Measurements from ENCODE around the gene CLDN1. TPM values are rescaled to one million over a fixed set of nuclear protein-coding genes. Genes with fewer than 3 reads are reported as not detected.
"Not testable (repeated sequence)": the region's sequence is repeated elsewhere in the genome, so short reads cannot be mapped to it uniquely, and the experiment has no call there.

The CLDN1 gene
- total RNA-seq, 1 experiment from 2014 or later = 0.42 TPM

DNA sequence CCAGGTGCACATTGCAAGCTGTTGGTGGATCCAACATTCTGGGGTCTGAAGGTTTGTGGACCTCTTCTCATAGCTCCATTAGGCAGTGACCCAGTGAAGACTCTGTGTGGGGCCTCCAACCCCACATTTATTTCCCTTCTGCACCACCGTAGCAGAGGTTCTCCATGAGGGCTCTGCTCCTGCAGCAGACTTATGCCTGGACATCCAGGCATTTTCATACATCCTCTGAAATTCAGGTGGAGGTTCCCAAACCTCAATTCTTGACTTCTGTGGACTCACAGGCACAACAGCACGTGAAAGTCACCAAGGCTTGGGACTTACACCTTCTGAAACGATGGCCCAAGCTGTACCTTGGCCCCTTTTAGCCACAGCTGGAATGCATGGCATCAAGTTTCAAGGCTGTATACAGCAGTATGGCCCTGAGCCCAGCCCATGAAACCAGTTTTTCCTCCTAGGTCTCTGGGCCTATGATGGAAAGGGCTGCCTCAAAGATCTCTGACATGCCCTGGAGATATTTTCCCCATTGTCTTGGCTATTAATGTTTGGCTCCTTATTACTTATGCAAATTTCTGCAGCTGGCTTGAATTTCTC, 30.2 kb downstream of the CLDN1 start:
- H3K27ac ChIP-seq = no peak overlapping the region
- no peaks in the 10 kb centered on the region for H3K9me3 ChIP-seq (replicated peaks)
- H3K27me3 ChIP-seq = no peaks in the 10 kb centered on the region
- H3K4me3 ChIP-seq = no peak overlapping the region
- H3K4me1 ChIP-seq = no peaks in the 10 kb centered on the region
- no peaks in the 10 kb centered on the region for H3K36me3 ChIP-seq
- no peak for DNase-seq

DNA sequence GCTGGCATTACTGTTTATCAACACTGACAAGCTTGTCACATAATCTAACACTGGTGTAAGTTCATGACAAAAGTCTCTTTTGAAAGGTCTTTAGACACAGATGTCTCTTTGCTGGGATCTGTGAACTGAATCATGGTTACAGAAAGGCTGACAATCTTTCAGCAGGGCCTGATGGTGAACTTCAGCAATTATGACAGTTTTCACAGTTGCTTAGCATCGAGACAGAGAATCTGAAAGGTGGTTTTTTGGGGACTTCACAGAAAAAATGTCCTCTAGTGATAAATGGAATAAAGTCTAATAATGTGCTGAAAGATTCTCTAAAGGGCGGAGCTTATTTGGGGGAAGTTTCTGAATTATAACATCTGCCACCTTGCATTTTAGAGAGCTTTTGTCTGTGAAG, 32.3 kb downstream of the CLDN1 start:
- no peak for DNase-seq
- Histone ChIP-seq H3K27me3 (no peaks in the 10 kb centered on the region), H3K4me1 (no peaks in the 10 kb centered on the region), H3K9me3 (replicated peaks) (no peaks in the 10 kb centered on the region), H3K4me3 (no peak overlapping the region), H3K27ac (no peak overlapping the region), H3K36me3 (no peaks in the 10 kb centered on the region)

DNA sequence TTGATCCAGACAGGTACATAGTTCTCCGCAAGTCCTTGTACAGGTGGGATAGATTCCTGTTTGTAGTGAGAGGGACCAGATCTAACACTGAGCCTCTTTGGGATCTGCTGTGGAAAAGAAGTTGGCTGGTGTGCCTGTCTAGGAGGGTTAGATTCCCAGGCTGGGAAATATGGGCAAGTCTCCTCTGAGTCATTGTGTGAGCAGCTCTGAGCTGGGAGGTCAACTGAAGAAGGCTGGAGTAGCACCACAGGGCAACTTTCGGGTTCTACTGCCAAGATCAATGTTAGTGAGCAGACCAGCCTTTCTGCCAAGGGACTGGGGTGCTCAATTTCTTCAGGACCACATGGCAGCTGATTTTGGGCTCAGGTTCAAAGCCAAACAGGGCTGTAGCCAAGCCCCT, 33.4 kb downstream of the CLDN1 start:
- no peaks in the 10 kb centered on the region for H3K4me1 ChIP-seq
- no peaks in the 10 kb centered on the region for H3K9me3 ChIP-seq (replicated peaks)
- H3K27ac ChIP-seq = no peak overlapping the region
- no peaks in the 10 kb centered on the region for H3K27me3 ChIP-seq
- no peaks in the 10 kb centered on the region for H3K36me3 ChIP-seq
- no peak overlapping the region for H3K4me3 ChIP-seq
- DNase-seq = no peak

GRCh38 chr3:190286014-190286413, 36.2 kb downstream of the CLDN1 start:
- no peaks in the 10 kb centered on the region for H3K4me1 ChIP-seq
- no peak overlapping the region for H3K27ac ChIP-seq
- H3K27me3 ChIP-seq = no peaks in the 10 kb centered on the region
- no peaks in the 10 kb centered on the region for H3K9me3 ChIP-seq (replicated peaks)
- H3K36me3 ChIP-seq = no peaks in the 10 kb centered on the region
- H3K4me3 ChIP-seq = no peak overlapping the region
- DNase-seq = no peak

DNA sequence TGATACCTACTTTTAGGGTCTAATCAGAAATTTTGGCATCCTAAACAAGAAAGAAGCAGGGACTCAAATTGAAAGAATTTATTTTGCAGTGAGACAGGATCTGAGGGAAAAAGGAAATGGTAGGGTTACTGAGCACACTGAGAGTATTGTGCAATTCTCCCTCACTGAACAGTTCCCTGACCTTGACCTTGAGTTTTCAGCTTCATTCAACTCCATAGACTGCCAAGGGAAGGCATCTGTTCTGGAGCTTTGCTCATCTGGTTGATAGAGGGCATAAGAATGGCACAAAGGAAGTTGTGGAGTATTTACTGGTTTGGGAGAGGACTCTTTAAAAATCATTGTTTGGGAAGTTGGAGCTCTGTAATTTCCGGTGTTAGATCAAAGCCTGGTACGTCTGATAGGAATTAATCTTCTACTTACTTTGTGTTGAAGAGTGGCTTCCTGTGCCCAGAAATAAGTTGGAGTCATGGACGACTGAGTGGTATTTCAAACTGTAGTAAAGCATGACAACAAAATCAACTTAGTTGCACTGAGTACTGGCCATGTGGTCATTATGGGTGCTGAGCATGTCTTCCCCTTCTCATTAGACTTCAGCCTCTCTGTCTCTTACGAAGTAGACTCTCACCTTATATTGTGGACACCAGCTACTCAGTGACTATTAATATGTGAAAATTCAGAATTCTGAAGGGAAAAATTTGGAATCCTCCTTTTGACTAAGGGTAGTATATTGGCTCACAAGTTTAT, 40.8 kb downstream of the CLDN1 start:
- DNase-seq = no peak
- no peak overlapping the region for H3K4me3 ChIP-seq
- no peaks in the 10 kb centered on the region for H3K9me3 ChIP-seq (replicated peaks)
- no peaks in the 10 kb centered on the region for H3K36me3 ChIP-seq
- H3K27me3 ChIP-seq = no peaks in the 10 kb centered on the region
- H3K4me1 ChIP-seq = no peaks in the 10 kb centered on the region
- H3K27ac ChIP-seq = no peak overlapping the region

- DNase-seq = no peak
- Histone ChIP-seq H3K4me3 (no peak overlapping the region), H3K27me3 (no peaks in the 10 kb centered on the region), H3K27ac (no peak overlapping the region), H3K4me1 (no peaks in the 10 kb centered on the region), H3K9me3 (replicated peaks) (no peaks in the 10 kb centered on the region), H3K36me3 (no peaks in the 10 kb centered on the region)
Observed at GRCh38 chr3:190279690-190280089, 42.6 kb downstream of the CLDN1 start.

GRCh38 chr3:190272747-190273146, 49.5 kb downstream of the CLDN1 start:
- Histone ChIP-seq H3K4me3 (no peak overlapping the region), H3K9me3 (replicated peaks) (no peaks in the 10 kb centered on the region), H3K4me1 (no peaks in the 10 kb centered on the region), H3K27ac (no peak overlapping the region), H3K36me3 (no peaks in the 10 kb centered on the region), H3K27me3 (no peaks in the 10 kb centered on the region)
- DNase-seq = no peak

DNA sequence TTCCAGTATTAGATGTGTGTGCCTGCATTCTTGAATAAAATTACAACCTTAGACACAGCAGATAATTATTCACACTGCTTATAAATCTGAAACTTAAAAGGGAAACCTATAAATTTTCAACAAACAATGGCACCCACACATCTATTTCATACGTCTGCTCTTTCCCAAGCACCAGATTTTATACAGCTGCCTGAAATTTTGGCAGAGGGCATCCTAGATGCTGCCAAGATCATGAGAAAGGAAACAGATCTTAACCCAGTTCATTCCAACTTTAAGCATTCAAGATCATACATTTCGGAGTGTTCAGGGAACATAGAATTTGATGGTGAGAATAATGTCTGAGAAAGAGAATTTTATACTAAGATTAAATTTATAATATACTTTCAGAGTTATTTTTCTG, 53.1 kb downstream of the CLDN1 start:
- DNase-seq = no peak

GRCh38 chr3:190267464-190267863, 54.8 kb downstream of the CLDN1 start:
- H3K27ac ChIP-seq; H3K4me3 ChIP-seq; H3K4me1 ChIP-seq; H3K36me3 ChIP-seq; H3K9me3 ChIP-seq (replicated peaks); H3K27me3 ChIP-seq; DNase-seq: not testable (repeated sequence)

More for the DNA sequence above, 53.1 kb downstream of the CLDN1 start:
- H3K4me3 ChIP-seq = no peak overlapping the region
- H3K27me3 ChIP-seq = no peaks in the 10 kb centered on the region
- H3K4me1 ChIP-seq = no peaks in the 10 kb centered on the region
- no peaks in the 10 kb centered on the region for H3K9me3 ChIP-seq (replicated peaks)
- no peaks in the 10 kb centered on the region for H3K36me3 ChIP-seq
- no peak overlapping the region for H3K27ac ChIP-seq

- no peak overlapping the region for H3K4me3 ChIP-seq
- peaks cover 8% of the 10 kb centered on the region for H3K4me1 ChIP-seq
- no peaks in the 10 kb centered on the region for H3K9me3 ChIP-seq (replicated peaks)
- no peaks in the 10 kb centered on the region for H3K36me3 ChIP-seq
- DNase-seq = no peak
- no peak overlapping the region for H3K27ac ChIP-seq
- H3K27me3 ChIP-seq = no peaks in the 10 kb centered on the region
Observed at GRCh38 chr3:190266913-190267290, 55.3 kb downstream of the CLDN1 start.

DNA sequence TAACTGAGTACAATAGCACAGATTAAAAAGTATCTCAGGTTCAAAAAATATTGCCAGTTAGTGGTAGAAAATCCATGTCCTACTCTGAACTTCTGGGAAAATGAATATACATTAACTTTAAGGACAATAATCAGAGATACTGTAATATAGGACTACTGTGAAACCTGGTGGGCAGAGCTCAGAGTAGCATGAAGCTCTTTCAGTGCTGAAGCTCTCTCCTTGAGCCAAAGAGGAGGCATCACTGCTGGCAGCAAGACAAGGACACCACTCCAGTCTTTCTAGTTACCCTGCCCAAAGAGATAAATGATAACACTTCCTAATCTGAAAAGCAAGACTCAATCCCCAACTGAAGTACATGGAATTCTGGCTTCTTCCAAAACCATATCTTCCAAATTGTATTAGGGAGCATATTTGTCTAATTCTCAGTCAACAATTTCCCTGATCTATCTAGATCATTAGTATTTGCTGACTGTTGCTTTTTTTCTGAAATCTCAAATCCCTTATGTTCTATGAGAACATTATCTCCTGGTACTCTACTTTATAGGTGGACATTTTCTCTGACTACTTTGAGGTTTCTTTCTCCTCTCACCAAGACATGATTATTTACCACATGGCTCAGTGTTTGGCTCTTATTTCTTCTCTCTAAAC, 55.9 kb downstream of the CLDN1 start:
- H3K36me3 ChIP-seq = no peaks in the 10 kb centered on the region
- H3K9me3 ChIP-seq (replicated peaks) = no peaks in the 10 kb centered on the region
- no peaks in the 10 kb centered on the region for H3K27me3 ChIP-seq
- no peak overlapping the region for H3K27ac ChIP-seq
- no peak for DNase-seq
- peaks cover 13% of the 10 kb centered on the region for H3K4me1 ChIP-seq
- H3K4me3 ChIP-seq = no peak overlapping the region

DNA sequence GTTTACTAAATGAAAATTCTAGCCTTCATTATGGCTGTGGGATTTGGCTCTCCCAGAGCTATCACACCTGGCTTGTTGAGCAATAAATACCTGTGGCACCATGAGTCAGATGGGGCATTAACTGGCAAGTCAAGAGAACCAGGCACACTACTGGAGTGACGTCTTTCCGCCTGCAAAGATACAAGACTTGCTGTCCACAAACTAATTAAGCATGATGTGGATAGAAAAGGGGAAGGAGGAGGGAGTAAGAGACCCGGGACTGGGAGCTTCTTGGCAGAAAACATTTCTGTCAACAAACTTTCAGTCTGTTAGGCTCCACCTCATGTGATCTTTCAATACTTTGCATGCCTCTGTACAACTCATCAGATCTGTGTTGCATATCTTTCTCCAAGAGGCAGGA, 56.5 kb downstream of the CLDN1 start:
- H3K27ac ChIP-seq = no peak overlapping the region
- H3K4me3 ChIP-seq = no peak overlapping the region
- H3K4me1 ChIP-seq = peaks cover 19% of the 10 kb centered on the region
- H3K27me3 ChIP-seq = no peaks in the 10 kb centered on the region
- H3K9me3 ChIP-seq (replicated peaks) = no peaks in the 10 kb centered on the region
- H3K36me3 ChIP-seq = no peaks in the 10 kb centered on the region
- DNase-seq = no peak

GRCh38 chr3:190265126-190265525, 57.1 kb downstream of the CLDN1 start:
- Histone ChIP-seq H3K4me1 (peaks cover 24% of the 10 kb centered on the region), H3K27me3 (no peaks in the 10 kb centered on the region), H3K36me3 (no peaks in the 10 kb centered on the region), H3K4me3 (no peak overlapping the region), H3K27ac (no peak overlapping the region), H3K9me3 (replicated peaks) (no peaks in the 10 kb centered on the region)
- no peak for DNase-seq

- H3K36me3 ChIP-seq = no peaks in the 10 kb centered on the region
- H3K27me3 ChIP-seq = no peaks in the 10 kb centered on the region
- H3K4me1 ChIP-seq = peaks cover 35% of the 10 kb centered on the region
- H3K9me3 ChIP-seq (replicated peaks) = no peaks in the 10 kb centered on the region
- H3K4me3 ChIP-seq = no peak overlapping the region
- peak; percentile 80 to 88 for DNase-seq
- peak overlapping the region; percentile 36 for H3K27ac ChIP-seq
Observed at GRCh38 chr3:190261740-190262139, 60.5 kb downstream of the CLDN1 start.

DNA sequence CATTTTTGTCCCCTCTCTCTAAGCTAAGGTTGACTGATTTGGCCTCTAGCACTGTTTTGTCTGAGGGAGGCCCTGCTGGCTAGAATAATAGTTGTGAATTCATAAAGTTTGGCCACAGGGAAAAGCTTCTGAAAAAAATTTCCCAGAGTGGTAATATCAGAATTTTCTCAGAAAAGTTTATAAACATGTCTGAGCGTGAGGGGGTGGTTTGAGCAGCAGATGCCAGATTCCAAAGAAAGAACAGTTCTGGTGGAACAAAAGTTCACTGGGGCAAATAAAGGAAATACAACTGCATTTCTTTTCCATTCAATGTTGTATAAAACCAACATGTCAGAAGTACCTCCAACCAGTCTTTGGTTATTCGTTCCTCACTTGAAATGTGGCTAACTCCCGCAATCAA, 61.2 kb downstream of the CLDN1 start:
- H3K27me3 ChIP-seq = no peaks in the 10 kb centered on the region
- no peaks in the 10 kb centered on the region for H3K36me3 ChIP-seq
- DNase-seq = no peak
- peaks cover 35% of the 10 kb centered on the region for H3K4me1 ChIP-seq
- H3K4me3 ChIP-seq = no peak overlapping the region
- H3K9me3 ChIP-seq (replicated peaks) = no peaks in the 10 kb centered on the region
- no peak overlapping the region for H3K27ac ChIP-seq
